Neural progenitor cell (in vitro differentiated cells): ENCODE measurements around the gene THAP9. TPM values are rescaled to one million over a fixed set of nuclear protein-coding genes. Genes with fewer than 3 reads are reported as not detected.

Source experiments
- DNase-seq: peaks from one replicate; pipeline ENCODE4 v3.0.0-alpha.2; 2016; ENCODE audit warnings: low spot score
- H2AFZ ChIP-seq: fragments of 200-600 bp; sonication (generic); replicated peaks from 2 replicates; pipeline ENCODE4 v1.6.1; 2016; ENCODE audit warnings: antibody characterized with exemption
- H3F3A ChIP-seq: fragments of 200-600 bp; sonication (generic); 2 replicates; pipeline ENCODE4 v1.6.1; 2016; ENCODE audit warnings: antibody characterized with exemption, low read depth
- H3K27ac ChIP-seq: fragments of 200-600 bp; sonication (generic); 2 replicates; pipeline ENCODE4 v1.5.1; 2016; ENCODE audit warnings: mild to moderate bottlenecking
- H3K27me3 ChIP-seq: fragments of 200-600 bp; sonication (generic); 2 replicates; pipeline ENCODE4 v1.6.1; 2016; ENCODE audit warnings: mild to moderate bottlenecking, moderate library complexity
- H3K36me3 ChIP-seq: fragments of 200-600 bp; sonication (generic); 2 replicates; pipeline ENCODE4 v1.5.1; 2016
- H3K4me1 ChIP-seq: fragments of 200-600 bp; sonication (generic); 2 replicates; pipeline ENCODE4 v1.6.1; 2016; ENCODE audit warnings: mixed run types
- H3K4me2 ChIP-seq: fragments of 200-600 bp; sonication (generic); 2 replicates; pipeline ENCODE4 v1.6.1; 2016
- H3K4me3 ChIP-seq: fragments of 200-600 bp; sonication (generic); 2 replicates; pipeline ENCODE4 v1.5.1; 2016
- H3K79me2 ChIP-seq: fragments of 200-600 bp; sonication (generic); 2 replicates; pipeline ENCODE4 v1.6.1; 2016; ENCODE audit warnings: low read depth
- H3K9ac ChIP-seq: fragments of 200-600 bp; sonication (generic); 2 replicates; pipeline ENCODE4 v1.6.1; 2016
- H3K9me3 ChIP-seq: fragments of 200-600 bp; sonication (generic); 2 replicates; pipeline ENCODE4 v1.5.1; 2016; ENCODE audit warnings: low read depth
- H4K20me1 ChIP-seq: fragments of 200-600 bp; sonication (generic); 2 replicates; pipeline ENCODE4 v1.6.1; 2016; ENCODE audit warnings: low read depth
- H3K27ac Mint-ChIP-seq: 3 replicates; pipeline ENCODE4 v1.8.0; 2021; ENCODE audit warnings: mixed read lengths
- H3K27me3 Mint-ChIP-seq: 2 replicates; pipeline ENCODE4 v1.8.0; 2022; ENCODE audit warnings: low read depth, mild to moderate bottlenecking, inconsistent platforms, moderate library complexity, mixed read lengths; ENCODE audit not compliant: insufficient read depth
- H3K36me3 Mint-ChIP-seq: 3 replicates; pipeline ENCODE4 v1.8.0; 2021; ENCODE audit warnings: mixed read lengths
- H3K4me1 Mint-ChIP-seq: 3 replicates; pipeline ENCODE4 v1.8.0; 2021; ENCODE audit warnings: mixed read lengths
- H3K4me3 Mint-ChIP-seq: 3 replicates; pipeline ENCODE4 v1.8.0; 2021; ENCODE audit warnings: mild to moderate bottlenecking, moderate library complexity, mixed read lengths
- H3K9me3 Mint-ChIP-seq: 3 replicates; pipeline ENCODE4 v1.8.0; 2020; ENCODE audit warnings: mixed read lengths
- EZH2 ChIP-seq: fragments of 200-600 bp; sonication (generic); IDR thresholded peaks from 2 replicates; pipeline ENCODE4 v1.6.1; 2017; ENCODE audit warnings: antibody characterized with exemption, mild to moderate bottlenecking, moderate library complexity
- EZH2phosphoT487 ChIP-seq: fragments of 200-600 bp; sonication (generic); IDR thresholded peaks from 2 replicates; pipeline ENCODE4 v1.6.1; 2017; ENCODE audit warnings: antibody characterized with exemption
- total RNA-seq: library from RNA; depleted of rRNA; stranded (reverse); fragments of >200 nt; gene quantifications from 2 replicates; pipeline ENCODE4 v1.2.3, GENCODE V29; 2015; ENCODE audit warnings: low replicate concordance
- TF ChIP-seq, protein P1 (sequence below): fragments of 200-600 bp; sonication (generic); IDR thresholded peaks from 2 replicates; pipeline ENCODE4 v1.5.1; 2017; ENCODE audit warnings: antibody characterized with exemption, mild to moderate bottlenecking

Gene THAP9
- total RNA-seq, 1 donor from 2014 or later, result 78.7 TPM

DNA sequence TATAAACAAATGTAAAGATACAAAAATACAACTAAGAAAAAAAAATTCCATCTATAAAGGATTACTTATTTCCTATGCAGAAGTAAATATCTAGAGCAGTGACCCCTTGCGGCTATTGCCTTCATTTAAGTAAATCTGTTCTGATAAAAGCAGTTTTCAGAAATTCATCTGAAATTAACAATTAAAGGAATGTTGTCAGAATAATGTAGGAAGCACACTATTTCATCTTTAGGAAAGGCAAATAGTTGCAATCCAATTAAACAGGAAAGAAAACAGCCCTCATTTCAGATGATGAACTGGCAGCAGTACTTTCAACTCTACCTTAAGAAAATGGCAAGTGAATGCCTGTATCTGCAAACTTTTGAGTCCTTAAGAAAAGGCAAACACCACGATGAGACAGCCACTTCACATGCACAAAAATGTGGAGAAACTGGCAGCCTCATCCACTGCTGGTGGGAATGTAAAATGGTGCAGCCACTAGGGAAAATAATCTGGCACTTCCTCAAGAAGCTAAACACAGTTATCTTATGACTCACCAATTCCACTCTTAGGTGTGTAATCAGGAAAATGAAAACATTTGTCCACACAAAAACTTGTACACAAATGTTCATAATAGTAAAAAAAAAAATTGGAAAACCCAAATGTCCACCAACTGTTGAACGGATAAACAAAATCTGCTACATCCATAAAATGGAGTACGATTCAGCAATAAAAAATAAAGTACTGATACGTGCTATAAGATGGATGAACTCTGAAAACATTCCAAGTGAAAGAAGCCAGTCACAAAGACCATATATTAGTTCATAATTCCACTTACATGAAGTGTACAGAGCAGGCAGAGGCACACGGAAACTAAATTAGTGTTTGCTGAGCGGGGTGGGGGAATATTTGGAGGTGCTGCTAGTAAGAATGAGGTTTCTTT, 2.0 kb upstream of the THAP9 start:
- H3K4me3 Mint-ChIP-seq, result no peak overlapping the region
- DNase-seq, result no peak
- Histone ChIP-seq H3K9me3 (no peaks in the 10 kb centered on the region), H3K4me2 (peak overlapping the region; percentile 94), H3K27me3 (no peaks in the 10 kb centered on the region), H3K9ac (peak overlapping the region; percentile 89), H3F3A (peaks cover 42% of the 10 kb centered on the region), H3K4me1 (peaks cover 19% of the 10 kb centered on the region), H4K20me1 (peaks cover 60% of the 10 kb centered on the region), H3K79me2 (peaks cover 95% of the 10 kb centered on the region), H2AFZ (no peak overlapping the region), H3K27ac (no peak overlapping the region), H3K36me3 (peaks cover 16% of the 10 kb centered on the region), H3K4me3 (peak overlapping the region; percentile 98)
- H3K27ac Mint-ChIP-seq, result peak overlapping the region; percentile 36
- no peaks in the 10 kb centered on the region for H3K9me3 Mint-ChIP-seq
- peaks cover 23% of the 10 kb centered on the region for H3K4me1 Mint-ChIP-seq
- peaks cover 15% of the 10 kb centered on the region for H3K36me3 Mint-ChIP-seq
- TF ChIP-seq, protein P1, sequence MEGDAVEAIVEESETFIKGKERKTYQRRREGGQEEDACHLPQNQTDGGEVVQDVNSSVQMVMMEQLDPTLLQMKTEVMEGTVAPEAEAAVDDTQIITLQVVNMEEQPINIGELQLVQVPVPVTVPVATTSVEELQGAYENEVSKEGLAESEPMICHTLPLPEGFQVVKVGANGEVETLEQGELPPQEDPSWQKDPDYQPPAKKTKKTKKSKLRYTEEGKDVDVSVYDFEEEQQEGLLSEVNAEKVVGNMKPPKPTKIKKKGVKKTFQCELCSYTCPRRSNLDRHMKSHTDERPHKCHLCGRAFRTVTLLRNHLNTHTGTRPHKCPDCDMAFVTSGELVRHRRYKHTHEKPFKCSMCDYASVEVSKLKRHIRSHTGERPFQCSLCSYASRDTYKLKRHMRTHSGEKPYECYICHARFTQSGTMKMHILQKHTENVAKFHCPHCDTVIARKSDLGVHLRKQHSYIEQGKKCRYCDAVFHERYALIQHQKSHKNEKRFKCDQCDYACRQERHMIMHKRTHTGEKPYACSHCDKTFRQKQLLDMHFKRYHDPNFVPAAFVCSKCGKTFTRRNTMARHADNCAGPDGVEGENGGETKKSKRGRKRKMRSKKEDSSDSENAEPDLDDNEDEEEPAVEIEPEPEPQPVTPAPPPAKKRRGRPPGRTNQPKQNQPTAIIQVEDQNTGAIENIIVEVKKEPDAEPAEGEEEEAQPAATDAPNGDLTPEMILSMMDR, result peak; percentile 44
- TF ChIP-seq EZH2phosphoT487, result no peak
- TF ChIP-seq EZH2, result no peak
- H3K27me3 Mint-ChIP-seq, result no peaks in the 10 kb centered on the region

DNA sequence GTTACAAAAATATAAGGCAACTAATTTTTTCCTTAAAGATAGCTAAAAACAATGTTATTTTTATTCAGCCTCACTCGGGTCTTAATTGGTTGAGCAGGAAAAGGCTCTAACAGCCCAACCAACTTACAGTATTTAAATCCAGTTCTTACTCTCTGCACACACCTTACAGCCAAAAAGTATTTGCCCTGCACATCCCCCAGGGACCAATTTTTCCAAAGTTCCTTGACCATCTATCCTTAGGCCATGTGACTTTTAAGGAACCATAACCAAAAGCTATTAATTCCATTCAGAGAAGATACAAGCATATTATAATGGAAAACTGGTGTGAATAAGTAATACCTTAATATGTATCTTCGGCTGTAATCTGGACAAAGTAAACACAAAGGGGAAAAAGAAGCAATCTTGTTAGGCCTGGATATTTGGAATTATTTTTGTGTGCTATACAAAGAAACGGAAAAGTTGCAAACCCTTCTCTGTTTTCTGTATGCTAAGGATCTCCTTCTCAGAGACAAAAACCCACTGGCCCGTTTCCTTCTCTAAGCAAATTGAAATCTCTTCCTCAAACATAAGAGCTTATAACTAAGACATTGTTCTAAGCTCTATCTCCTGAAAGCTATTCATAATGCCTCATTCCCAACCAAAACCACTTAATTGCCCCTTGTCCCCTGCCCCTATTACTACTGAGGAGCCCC, 1.0 kb upstream of the THAP9 start:
- DNase-seq, result peak; percentile 15
- peaks cover 33% of the 10 kb centered on the region for H3F3A ChIP-seq
- H3K27me3 Mint-ChIP-seq, result no peaks in the 10 kb centered on the region
- H3K4me1 ChIP-seq, result peaks cover 19% of the 10 kb centered on the region
- no peaks in the 10 kb centered on the region for H3K9me3 Mint-ChIP-seq
- peaks cover 95% of the 10 kb centered on the region for H3K79me2 ChIP-seq
- peak overlapping the region; percentile 89 for H3K9ac ChIP-seq
- no peak overlapping the region for H3K4me3 Mint-ChIP-seq
- peak overlapping the region; percentile 98 for H3K27ac ChIP-seq
- no peaks in the 10 kb centered on the region for H3K9me3 ChIP-seq
- no peaks in the 10 kb centered on the region for H3K27me3 ChIP-seq
- peaks cover 54% of the 10 kb centered on the region for H4K20me1 ChIP-seq
- TF ChIP-seq, protein P1, result no peak
- TF ChIP-seq EZH2, result no peak
- TF ChIP-seq EZH2phosphoT487, result no peak
- peaks cover 13% of the 10 kb centered on the region for H3K36me3 ChIP-seq
- H3K4me2 ChIP-seq, result peak overlapping the region; percentile 94
- H2AFZ ChIP-seq, result peak overlapping the region; percentile 98
- H3K36me3 Mint-ChIP-seq, result peaks cover 12% of the 10 kb centered on the region
- peak overlapping the region; percentile 98 for H3K4me3 ChIP-seq
- peaks cover 23% of the 10 kb centered on the region for H3K4me1 Mint-ChIP-seq
- no peak overlapping the region for H3K27ac Mint-ChIP-seq

DNA sequence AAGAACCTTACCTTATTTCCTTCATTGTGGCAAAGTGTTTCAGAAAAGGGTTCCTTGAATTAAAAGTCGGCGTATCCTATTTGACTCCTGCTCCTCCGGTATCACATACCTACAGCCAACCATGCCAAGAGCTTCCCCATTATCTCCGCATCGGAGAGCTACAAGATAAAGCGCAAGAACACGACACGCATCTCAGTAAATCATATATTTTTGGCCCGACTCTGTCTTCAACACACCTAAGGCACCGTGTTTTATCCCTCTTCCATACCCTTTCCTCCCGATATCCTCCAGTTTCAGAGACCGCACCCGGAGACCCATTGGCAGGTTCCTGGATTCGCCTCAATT, 497 bp upstream of the THAP9 start:
- DNase-seq, result peak; percentile 58
- Histone ChIP-seq H3K36me3 (peaks cover 12% of the 10 kb centered on the region), H3K27ac (peak overlapping the region; percentile 98), H3K79me2 (peaks cover 93% of the 10 kb centered on the region), H2AFZ (peak overlapping the region; percentile 98), H3K4me1 (peaks cover 19% of the 10 kb centered on the region), H3K9ac (peak overlapping the region; percentile 89), H3K9me3 (no peaks in the 10 kb centered on the region), H3K4me3 (peak overlapping the region; percentile 98), H3K27me3 (no peaks in the 10 kb centered on the region), H3K4me2 (peak overlapping the region; percentile 94), H3F3A (peaks cover 31% of the 10 kb centered on the region), H4K20me1 (peaks cover 49% of the 10 kb centered on the region)
- H3K4me3 Mint-ChIP-seq, result no peak overlapping the region
- peaks cover 23% of the 10 kb centered on the region for H3K4me1 Mint-ChIP-seq
- H3K36me3 Mint-ChIP-seq, result peaks cover 10% of the 10 kb centered on the region
- H3K9me3 Mint-ChIP-seq, result no peaks in the 10 kb centered on the region
- H3K27ac Mint-ChIP-seq, result no peak overlapping the region
- no peak for TF ChIP-seq EZH2
- no peak for TF ChIP-seq EZH2phosphoT487
- TF ChIP-seq, protein P1, result no peak
- H3K27me3 Mint-ChIP-seq, result no peaks in the 10 kb centered on the region
